LNCaP clone FGC (cell line): ENCODE data around the gene BMX.
A peak's percentile ranks its signal among the peaks of the same experiment; 100 is the strongest.

Experiments used
- DNase-seq: peaks from one replicate; pipeline ENCODE4 v3.0.0-alpha.2; 2011; ENCODE audit warnings: low read depth
- H3K4me3 ChIP-seq: 2 replicates; pipeline ENCODE4 v1.5.1; 2011; ENCODE audit warnings: mild to moderate bottlenecking, low read depth, low read length, control low read depth
- TF ChIP-seq, protein P1 (sequence below): IDR thresholded peaks from 2 replicates; pipeline ENCODE4 v1.5.1; 2012; ENCODE audit warnings: mild to moderate bottlenecking; ENCODE audit not compliant: control insufficient read depth, insufficient read depth; ENCODE audit errors: extremely low read depth

Gene BMX

DNA sequence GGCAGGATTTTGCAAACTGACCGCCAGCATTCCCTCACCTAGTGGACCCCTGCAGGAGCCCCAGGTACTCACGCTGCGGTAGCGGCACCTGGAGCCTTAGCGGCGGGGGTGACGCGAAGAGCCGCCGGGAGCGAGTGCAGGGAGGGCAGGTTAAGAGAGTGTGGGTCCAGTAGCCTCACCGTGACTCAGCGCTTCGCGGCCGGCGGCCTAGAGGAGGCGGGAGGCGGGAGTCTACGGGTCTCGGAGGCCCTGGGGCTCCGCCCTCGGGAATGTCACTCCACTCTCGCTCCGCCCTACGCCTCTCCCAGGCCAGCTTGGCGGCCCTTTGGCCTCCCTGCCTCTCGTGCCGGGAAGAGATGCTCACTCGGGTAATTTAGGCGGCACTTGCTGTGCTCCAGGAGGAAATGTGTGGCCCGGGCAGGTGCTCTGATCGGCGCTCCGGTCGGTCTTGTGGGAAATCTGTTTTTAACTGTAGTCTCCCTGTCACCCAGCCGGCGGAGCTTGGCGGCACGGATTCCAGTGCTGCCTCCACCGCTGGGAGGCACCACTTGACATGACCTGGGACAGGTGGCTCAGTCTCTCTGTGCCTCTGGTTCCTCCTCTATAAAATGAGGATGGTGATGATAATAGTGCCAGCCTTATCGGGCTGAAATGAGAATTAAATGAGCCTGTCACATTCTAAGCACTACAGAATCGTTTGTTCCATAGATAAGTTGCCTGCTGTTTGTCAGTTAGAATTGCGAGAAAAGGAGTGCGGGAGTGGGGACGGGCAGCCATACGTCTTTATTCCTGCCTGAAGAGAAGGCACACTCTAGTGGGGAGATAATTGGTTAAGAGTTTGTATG lies 7.3 kb upstream of the BMX start, which contains the start of gene PIR:
TSS of gene PIR (minus strand) at position 216 of the 845 bp plus-strand sequence. CDS start 2,076 bp downstream, outside the sequence.
- TF ChIP-seq, protein P1, sequence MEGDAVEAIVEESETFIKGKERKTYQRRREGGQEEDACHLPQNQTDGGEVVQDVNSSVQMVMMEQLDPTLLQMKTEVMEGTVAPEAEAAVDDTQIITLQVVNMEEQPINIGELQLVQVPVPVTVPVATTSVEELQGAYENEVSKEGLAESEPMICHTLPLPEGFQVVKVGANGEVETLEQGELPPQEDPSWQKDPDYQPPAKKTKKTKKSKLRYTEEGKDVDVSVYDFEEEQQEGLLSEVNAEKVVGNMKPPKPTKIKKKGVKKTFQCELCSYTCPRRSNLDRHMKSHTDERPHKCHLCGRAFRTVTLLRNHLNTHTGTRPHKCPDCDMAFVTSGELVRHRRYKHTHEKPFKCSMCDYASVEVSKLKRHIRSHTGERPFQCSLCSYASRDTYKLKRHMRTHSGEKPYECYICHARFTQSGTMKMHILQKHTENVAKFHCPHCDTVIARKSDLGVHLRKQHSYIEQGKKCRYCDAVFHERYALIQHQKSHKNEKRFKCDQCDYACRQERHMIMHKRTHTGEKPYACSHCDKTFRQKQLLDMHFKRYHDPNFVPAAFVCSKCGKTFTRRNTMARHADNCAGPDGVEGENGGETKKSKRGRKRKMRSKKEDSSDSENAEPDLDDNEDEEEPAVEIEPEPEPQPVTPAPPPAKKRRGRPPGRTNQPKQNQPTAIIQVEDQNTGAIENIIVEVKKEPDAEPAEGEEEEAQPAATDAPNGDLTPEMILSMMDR: peak; percentile 63
- peak within 1 kb of the TSS; percentile 62 for H3K4me3 ChIP-seq
- DNase-seq: peak; percentile 61

DNA sequence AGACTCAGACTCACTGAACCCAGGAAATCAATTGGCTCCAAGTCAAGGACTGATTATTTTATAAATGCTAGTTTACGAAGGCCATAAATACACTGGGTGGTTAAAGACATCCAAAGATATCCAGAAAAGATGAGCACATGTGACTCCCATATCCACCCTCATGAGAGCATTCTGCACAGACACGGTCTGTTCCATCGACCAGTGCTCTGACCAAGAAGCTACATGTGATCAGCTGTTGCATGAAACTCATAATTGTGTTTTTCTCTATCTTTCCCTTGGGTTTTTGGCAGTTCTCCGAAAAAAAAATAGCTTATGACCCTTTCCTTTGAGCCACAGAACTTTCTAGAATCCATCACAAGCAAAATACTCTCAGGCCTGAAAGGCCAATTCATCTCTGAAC lies 4.8 kb upstream of the BMX start:
- no peak for DNase-seq
- TF ChIP-seq, protein P1: no peak

DNA sequence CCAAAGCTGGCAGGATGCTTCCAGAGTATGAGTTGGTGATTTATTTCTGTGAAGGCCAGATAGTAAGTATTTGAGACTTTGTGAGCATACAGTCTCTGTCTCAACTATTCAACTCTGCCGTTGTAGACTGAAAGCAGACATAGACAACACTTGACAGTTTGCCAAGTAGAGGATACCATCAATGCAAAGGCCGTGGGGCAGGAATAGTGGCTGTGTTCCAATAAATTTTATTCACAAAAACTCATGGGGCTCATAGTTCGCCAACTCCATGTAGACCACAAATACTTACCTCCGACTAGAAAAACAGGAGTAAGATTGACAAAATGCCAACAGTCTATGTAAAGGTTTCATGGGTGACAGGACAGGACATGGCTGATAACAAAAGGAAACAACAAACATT lies 3.8 kb upstream of the BMX start:
- TF ChIP-seq, protein P1: no peak
- no peak overlapping the region for H3K4me3 ChIP-seq
- DNase-seq: no peak

More for the DNA sequence above, 4.8 kb upstream of the BMX start:
- H3K4me3 ChIP-seq: no peak overlapping the region

DNA sequence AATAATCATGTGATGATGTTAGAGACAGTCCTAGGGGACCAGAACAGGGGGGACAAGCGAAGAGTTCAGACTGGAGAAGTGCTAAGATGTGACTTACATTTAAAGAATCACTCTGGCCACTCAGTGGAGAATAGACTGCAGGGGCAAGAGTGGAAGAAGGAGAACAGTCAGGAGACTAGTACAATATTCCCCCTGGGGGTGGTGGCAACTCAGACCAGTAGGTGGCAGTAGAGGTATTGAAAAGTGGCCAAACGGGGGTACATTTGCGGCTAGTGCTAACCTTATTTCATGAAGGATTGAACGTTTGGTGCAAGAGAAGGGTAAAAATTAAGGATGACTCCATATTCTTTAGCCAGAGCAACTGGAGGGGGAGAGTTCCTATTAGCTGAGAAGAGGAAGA lies 2.7 kb upstream of the BMX start:
- DNase-seq: no peak
- H3K4me3 ChIP-seq: no peak overlapping the region
- TF ChIP-seq, protein P1: peak; percentile 62

DNA sequence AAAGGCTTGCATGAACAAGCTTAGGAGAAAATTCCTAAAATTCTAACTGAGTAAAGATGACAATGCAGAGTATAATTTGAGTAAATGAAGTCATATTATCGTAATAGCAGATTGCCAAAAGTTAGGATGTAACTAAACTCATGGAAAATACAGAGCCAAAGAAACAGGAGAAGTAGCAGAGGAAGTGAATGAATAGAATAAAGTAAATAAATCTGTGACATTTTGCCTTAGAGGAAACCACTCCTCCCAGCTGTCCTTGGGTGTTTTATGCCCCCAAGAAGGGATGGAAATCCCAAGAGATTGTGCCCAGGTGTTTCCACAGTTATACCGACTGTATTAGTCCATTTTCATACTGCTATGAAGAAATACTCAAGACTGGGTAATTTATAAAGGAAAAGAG lies 1.9 kb upstream of the BMX start:
- H3K4me3 ChIP-seq: no peak overlapping the region
- DNase-seq: no peak
- TF ChIP-seq, protein P1: no peak

DNA sequence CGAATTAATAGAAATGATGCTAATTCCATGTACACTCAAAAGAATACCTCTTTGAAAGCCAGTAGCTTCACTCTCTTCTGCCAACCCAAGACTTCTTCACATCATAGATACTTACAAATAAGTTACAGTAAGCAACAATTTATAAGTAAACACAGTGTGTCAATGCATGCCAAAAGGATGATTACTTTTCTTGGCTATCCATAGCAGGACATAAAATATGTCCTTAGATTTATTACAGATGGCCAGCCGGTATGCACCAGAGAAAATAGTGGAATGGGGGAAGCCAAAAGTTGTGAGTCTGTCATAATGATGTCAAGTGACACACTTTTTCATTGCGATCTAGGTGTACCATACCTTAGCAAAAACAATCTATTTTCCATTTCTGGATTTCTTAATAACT lies 631 bp upstream of the BMX start:
- no peak for DNase-seq
- TF ChIP-seq, protein P1: no peak
- no peak overlapping the region for H3K4me3 ChIP-seq
